Adipocyte (in vitro differentiated cells): ENCODE measurements around the gene TUBB1.

ENCODE experiments used
- DNase-seq: peaks from one replicate; pipeline ENCODE4 v3.0.0-alpha.2; 2015; ENCODE audit warnings: low read depth
- H3K27me3 ChIP-seq: replicated peaks from 2 replicates; pipeline ENCODE4 v1.7.0; 2013; ENCODE audit warnings: mild to moderate bottlenecking, low read length, moderate library complexity; ENCODE audit not compliant: control insufficient read depth, insufficient read depth
- H3K36me3 ChIP-seq: 2 replicates; pipeline ENCODE4 v1.7.0; 2013; ENCODE audit warnings: low read length, mild to moderate bottlenecking, moderate library complexity; ENCODE audit not compliant: control insufficient read depth, insufficient read depth, severe bottlenecking
- H3K4me1 ChIP-seq: 2 replicates; pipeline ENCODE4 v1.7.0; 2013; ENCODE audit warnings: mild to moderate bottlenecking, low read length, moderate library complexity; ENCODE audit not compliant: control insufficient read depth, insufficient read depth
- H3K4me3 ChIP-seq: 2 replicates; pipeline ENCODE4 v1.7.0; 2013; ENCODE audit warnings: mild to moderate bottlenecking, low read length, moderate library complexity
- H3K9ac ChIP-seq: 2 replicates; pipeline ENCODE4 v1.7.0; 2013; ENCODE audit warnings: mild to moderate bottlenecking, low read length, moderate library complexity
- H3K9me3 ChIP-seq: 2 replicates; pipeline ENCODE4 v1.7.0; 2013; ENCODE audit warnings: mild to moderate bottlenecking, low read length, moderate library complexity; ENCODE audit not compliant: control insufficient read depth

The TUBB1 gene

DNA sequence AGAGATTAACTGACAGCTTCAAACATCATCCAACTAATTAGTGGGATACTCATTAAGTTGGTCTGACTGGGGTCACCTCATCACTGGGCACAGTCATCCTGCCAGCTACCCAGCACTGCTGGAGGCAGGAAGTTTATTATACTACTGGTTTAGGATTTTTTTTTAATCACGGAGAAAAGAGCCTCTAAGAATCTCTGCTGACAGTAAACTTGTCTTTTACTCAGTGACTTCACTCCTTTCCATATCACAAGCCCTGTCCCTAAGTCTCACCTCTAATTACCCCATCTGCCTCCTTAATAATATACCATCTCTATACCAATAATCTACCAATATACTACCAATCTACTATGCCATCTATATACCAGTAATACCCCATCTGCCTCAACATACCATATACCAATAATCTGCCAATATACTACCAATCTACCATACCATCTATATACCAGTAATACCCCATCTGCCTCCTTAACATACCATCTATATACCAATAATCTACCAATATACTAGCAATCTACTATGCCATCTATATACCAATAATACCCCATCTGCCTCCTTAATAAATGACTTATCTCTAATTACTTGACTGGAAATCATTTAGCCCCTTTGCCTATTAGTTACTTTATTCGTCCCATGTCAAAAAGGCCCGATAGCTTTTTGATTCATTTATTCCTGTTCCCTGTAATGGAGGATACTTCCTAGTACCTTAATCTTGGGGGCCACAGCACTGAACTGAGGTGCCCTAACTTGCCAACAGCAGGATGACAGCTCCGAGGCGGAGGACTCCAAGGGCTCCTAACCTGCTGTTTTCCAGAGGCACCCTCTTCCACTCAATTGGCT lies 7.9 kb downstream of the TUBB1 start:
- H3K36me3 ChIP-seq: peaks cover 84% of the 10 kb centered on the region
- no peaks in the 10 kb centered on the region for H3K27me3 ChIP-seq
- no peaks in the 10 kb centered on the region for H3K9me3 ChIP-seq
- DNase-seq: no peak
- no peak overlapping the region for H3K9ac ChIP-seq
- H3K4me3 ChIP-seq: peak overlapping the region; percentile 68
- peaks cover 45% of the 10 kb centered on the region for H3K4me1 ChIP-seq

- DNase-seq: peak; percentile 55
- peaks cover 47% of the 10 kb centered on the region for H3K4me1 ChIP-seq
- H3K4me3 ChIP-seq: peak overlapping the region; percentile 68
Observed at GRCh38 chr20:59027741-59028320, 8.6 kb downstream of the TUBB1 start.

DNA sequence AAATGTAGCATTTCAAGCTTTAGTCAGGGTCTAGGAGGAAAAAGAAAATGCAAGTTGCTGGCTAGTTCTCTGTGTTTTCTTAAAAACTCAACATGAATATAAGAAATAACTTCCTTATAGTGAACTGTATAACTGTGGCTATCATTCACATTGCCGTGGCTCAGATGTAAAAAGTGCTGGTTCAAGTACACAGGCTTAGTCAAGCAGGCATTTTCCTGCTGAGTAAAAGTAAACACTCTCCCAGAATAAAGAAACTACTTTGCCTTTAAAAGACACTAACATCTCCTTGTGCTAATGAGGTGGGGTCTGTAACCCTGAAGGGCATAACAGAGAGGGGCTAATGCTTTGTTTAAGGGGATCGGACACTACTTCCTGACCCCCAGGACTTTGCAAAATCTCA lies 9.6 kb downstream of the TUBB1 start:
- H3K4me3 ChIP-seq: peak overlapping the region; percentile 68
- no peaks in the 10 kb centered on the region for H3K9me3 ChIP-seq
- peaks cover 54% of the 10 kb centered on the region for H3K4me1 ChIP-seq
- H3K27me3 ChIP-seq: no peaks in the 10 kb centered on the region
- DNase-seq: peak; percentile 28
- peak overlapping the region; percentile 62 for H3K9ac ChIP-seq
- H3K36me3 ChIP-seq: peaks cover 71% of the 10 kb centered on the region

More at GRCh38 chr20:59027741-59028320, 8.6 kb downstream of the TUBB1 start:
- H3K9me3 ChIP-seq: no peaks in the 10 kb centered on the region
- peaks cover 77% of the 10 kb centered on the region for H3K36me3 ChIP-seq
- H3K27me3 ChIP-seq: no peaks in the 10 kb centered on the region
- H3K9ac ChIP-seq: peak overlapping the region; percentile 62

GRCh38 chr20:59030911-59031563 lies 11.8 kb downstream of the TUBB1 start:
- H3K9me3 ChIP-seq: no peaks in the 10 kb centered on the region
- H3K4me3 ChIP-seq: peak overlapping the region; percentile 97
- no peaks in the 10 kb centered on the region for H3K27me3 ChIP-seq
- peak overlapping the region; percentile 96 for H3K9ac ChIP-seq
- peaks cover 54% of the 10 kb centered on the region for H3K4me1 ChIP-seq
- DNase-seq: no peak
- peaks cover 71% of the 10 kb centered on the region for H3K36me3 ChIP-seq

DNA sequence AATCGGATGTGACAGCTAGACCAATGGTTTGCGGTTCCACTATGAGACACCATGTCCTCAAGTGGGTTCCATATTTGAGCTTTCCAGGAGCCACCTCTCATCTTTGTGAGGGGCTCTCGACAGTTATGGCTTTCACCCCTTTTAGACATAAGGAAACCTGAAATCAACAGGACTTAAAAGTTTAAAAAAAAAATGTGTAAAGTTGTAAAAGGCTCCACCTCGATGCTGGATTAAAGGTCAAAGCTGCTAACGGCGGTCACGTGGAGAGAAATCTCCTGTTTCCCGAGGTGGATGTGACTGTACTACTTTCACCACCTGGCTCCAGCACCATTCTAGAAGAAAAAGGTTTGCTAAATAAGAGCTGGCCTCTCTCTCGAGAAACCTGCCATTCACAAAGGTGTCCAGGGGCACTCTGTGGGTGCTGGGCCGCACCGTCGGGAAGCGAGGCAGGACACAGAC lies 12.4 kb downstream of the TUBB1 start:
- no peaks in the 10 kb centered on the region for H3K27me3 ChIP-seq
- H3K9me3 ChIP-seq: no peaks in the 10 kb centered on the region
- H3K9ac ChIP-seq: peak overlapping the region; percentile 96
- peaks cover 54% of the 10 kb centered on the region for H3K4me1 ChIP-seq
- peaks cover 71% of the 10 kb centered on the region for H3K36me3 ChIP-seq
- peak overlapping the region; percentile 97 for H3K4me3 ChIP-seq
- DNase-seq: no peak

GRCh38 chr20:59032023-59032712 lies 12.9 kb downstream of the TUBB1 start, which contains the start of gene ATP5F1E:
ATP5F1E (minus strand) TSS chr20:59032335; CDS start chr20:59032251, 84 bp downstream.
- peaks cover 71% of the 10 kb centered on the region for H3K36me3 ChIP-seq
- DNase-seq: peak; percentile 98
- no peaks in the 10 kb centered on the region for H3K27me3 ChIP-seq
- peak within 1 kb of the TSS; percentile 97 for H3K4me3 ChIP-seq
- no peaks in the 10 kb centered on the region for H3K9me3 ChIP-seq
- peaks cover 54% of the 10 kb centered on the region for H3K4me1 ChIP-seq
- H3K9ac ChIP-seq: peak within 1 kb of the TSS; percentile 96

DNA sequence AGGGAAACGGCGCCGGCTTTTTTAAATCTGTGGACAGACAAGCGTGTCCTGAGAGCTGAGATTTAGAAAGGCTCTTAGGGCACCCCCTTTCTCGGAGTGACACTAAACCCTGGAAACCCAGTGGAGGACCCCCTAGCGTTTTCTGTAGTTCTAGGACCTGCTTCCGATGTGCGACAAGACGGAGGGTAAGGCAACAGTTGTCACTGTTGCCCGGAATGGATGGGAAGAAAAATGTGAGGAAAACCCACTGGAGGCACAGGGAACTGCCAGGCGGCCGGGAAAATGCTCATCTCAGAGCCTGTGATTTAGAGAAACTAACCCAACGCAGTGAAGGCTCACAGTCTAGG lies 13.5 kb downstream of the TUBB1 start:
- peak overlapping the region; percentile 96 for H3K9ac ChIP-seq
- peak; percentile 76 for DNase-seq
- no peaks in the 10 kb centered on the region for H3K9me3 ChIP-seq
- H3K27me3 ChIP-seq: no peaks in the 10 kb centered on the region
- H3K4me3 ChIP-seq: peak overlapping the region; percentile 97
- H3K36me3 ChIP-seq: peaks cover 71% of the 10 kb centered on the region
- peaks cover 51% of the 10 kb centered on the region for H3K4me1 ChIP-seq

DNA sequence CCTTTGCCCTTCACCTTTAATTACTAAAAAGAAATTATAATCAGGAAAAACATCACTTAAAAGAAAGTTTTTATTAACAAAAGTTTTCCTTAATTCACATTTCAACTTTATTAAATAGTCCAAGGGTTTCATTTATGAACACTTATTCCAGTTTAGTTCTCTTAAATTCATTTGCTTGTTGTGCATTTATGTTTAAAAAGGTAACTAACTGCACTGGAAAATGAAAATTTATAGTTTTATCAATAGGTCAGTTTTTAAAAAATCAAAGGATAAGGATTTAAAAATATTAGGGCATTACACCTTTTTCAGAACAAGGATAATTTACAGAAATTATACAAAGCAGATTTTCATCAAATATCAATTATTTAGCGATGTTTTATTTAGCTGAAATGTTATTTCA lies 13.9 kb downstream of the TUBB1 start:
- DNase-seq: no peak
- peaks cover 51% of the 10 kb centered on the region for H3K4me1 ChIP-seq
- no peaks in the 10 kb centered on the region for H3K27me3 ChIP-seq
- no peaks in the 10 kb centered on the region for H3K9me3 ChIP-seq
- H3K9ac ChIP-seq: peak overlapping the region; percentile 96
- H3K4me3 ChIP-seq: peak overlapping the region; percentile 97
- peaks cover 72% of the 10 kb centered on the region for H3K36me3 ChIP-seq

DNA sequence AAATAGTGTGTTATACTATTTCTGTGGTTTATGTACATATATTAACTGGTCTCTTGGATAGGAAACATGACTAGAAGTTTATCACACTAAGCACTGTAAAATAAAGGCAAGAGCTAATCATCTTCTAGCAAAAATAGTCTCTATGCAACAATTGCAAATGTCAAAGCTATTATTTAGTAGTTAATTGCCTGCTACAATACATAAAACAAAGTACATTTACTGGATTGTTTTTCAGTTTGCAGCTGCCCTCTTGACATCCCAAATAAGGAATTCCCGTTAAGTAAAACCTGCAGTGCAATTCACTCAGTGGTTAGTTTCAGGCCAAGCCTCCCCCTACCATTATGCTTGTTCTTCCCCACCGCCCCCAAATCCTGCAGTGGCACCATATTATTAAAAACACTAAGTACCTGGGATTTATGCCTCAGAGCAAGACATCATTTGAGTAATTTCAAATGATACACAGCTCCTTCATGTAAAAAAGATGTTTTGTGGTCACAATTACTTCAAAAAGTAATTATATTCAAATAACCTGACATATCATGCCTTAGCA lies 14.5 kb downstream of the TUBB1 start:
- H3K9me3 ChIP-seq: no peaks in the 10 kb centered on the region
- no peak for DNase-seq
- no peak overlapping the region for H3K4me3 ChIP-seq
- no peaks in the 10 kb centered on the region for H3K27me3 ChIP-seq
- H3K36me3 ChIP-seq: peaks cover 67% of the 10 kb centered on the region
- H3K9ac ChIP-seq: peak overlapping the region; percentile 96
- peaks cover 51% of the 10 kb centered on the region for H3K4me1 ChIP-seq

DNA sequence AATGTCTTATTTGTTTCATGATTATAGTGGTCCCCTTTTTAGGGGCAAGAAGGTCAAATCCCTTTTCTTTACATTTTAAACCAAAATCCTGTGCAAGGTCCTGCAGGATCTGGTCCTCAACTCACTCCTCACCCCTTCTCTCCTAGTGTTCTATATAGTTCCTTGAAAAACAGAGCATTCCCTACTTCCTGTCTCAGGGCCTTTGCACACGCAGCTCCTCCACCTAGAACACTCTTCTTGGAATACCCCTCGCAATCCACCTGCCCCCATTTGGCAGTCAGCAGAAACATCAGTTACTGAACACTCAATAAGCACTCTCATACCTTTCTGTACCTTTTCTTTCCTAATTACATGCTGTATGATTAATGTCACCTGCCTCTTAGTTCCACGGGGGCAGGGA lies 16.2 kb downstream of the TUBB1 start:
- H3K9me3 ChIP-seq: no peaks in the 10 kb centered on the region
- H3K27me3 ChIP-seq: no peaks in the 10 kb centered on the region
- peaks cover 50% of the 10 kb centered on the region for H3K36me3 ChIP-seq
- peaks cover 45% of the 10 kb centered on the region for H3K4me1 ChIP-seq
- no peak overlapping the region for H3K9ac ChIP-seq
- DNase-seq: no peak
- no peak overlapping the region for H3K4me3 ChIP-seq
